HG02938 (cell line): ENCODE data around the gene SFXN5.

Experiments used
- ATAC-seq: cut with Tn5 transposase; IDR thresholded peaks from one replicate; pipeline ENCODE4 v1.9.1; 2021; ENCODE audit warnings: mild to moderate bottlenecking, moderate library complexity; ENCODE audit not compliant: unreplicated experiment

SFXN5 gene

DNA sequence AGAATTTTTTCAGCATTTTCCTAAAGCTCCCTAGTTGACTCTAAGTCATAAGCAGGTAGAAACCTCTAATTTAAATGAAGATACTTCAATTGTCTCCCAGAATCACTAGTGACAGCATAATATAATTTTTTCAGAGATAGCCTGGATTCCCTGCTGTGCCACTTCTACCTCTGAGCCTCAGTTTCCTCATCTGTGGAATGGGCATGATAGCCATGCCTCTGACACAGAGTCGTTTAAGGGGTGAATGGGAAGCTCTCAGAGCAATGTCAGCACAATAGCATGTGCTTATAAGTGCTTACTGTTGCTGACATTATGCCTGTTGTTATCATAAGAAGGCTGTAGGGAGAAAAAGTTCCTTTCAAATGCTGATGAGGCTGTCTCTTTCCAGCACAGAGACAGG, 48.0 kb downstream of the SFXN5 start:
- ATAC-seq, result no peak

DNA sequence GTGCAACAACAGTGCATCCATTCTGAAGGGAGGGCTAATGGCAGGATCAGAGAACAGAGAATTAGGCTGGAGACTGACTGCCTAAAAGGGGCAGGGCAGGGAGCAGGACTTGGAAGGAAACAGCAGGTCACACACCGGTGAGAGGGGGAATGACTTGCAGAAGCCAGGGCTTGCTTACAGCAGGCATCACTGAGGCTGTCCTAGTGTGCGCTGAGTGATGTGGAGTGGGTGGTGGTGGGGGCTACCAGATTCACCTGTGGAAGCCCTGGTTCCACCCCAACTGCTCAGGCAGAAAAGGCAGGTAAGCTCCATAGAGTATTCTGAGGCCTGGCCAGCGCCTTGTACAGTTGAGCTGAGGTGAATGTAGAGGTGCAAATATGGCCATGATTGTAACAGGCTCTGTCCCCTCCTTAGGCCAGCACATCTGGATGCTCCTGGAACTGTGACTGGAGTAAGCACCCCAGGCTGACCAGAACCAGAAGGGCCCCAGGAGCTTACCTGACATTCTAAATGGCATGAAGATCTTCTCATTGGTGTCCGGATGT, 49.4 kb downstream of the SFXN5 start:
- no peak for ATAC-seq

DNA sequence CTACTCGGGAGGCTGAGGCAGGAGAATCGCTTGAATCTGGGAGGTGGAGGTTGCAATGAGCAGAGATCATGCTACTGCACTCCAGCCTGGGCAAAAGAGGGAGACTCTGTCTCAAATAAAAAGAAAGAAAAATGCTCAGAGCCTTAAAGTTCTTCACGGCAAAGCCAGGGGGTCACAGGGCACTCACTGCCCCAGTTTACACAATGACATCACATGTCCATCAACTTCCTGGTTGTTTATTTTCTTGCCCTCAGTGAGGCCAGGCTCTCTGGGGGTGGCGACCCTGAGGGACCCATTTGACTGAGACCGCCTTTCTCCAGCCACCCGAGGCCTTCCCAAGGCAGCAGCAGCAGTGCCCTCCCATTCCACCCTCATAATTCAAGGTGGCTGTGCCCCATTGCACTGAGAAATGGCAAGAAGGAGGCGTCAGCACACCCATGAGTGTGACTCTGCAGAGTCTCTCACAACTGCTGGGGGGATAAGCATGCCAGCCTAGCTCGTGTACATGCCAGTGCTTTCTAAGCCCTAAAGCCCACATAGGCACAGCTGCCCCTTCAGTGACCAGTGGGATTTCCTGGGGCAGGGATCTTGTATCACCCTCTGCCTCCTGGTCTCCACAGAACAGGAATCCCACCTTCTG, 50.0 kb downstream of the SFXN5 start:
- no peak for ATAC-seq

DNA sequence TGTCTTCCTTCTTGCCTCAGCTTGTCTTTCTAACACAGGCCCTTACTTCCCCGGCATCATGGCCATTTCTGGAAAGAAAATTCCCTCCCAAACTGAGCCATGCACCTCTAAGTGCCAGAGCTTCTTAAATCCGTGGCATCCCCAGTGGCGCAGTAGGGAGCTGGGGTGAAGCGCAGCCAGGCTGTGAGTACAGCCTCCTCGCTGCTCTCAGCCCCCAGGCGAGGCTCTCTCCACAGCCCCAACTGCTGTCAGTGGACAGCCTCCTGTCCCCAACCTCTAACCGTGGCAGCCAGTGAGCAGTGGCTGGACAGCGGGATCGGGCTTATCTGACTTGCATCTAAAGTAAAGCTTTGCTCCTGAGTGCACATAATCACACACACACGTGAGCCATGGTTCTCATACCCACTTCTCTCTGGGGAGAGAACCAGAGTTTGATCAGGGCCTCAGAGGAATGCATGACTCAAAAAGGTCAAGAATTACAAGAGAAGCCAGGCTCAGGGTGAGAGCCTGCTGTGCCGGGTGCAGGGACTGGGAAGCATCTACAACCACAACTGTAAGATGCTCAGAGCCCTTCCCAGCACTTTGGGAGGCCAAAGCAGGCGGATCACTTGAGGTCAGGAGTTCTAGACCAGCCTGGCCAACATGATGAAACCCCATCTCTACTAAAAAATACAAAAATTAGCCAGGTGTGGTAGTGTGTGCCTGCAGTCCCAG, 50.7 kb downstream of the SFXN5 start:
- no peak for ATAC-seq

DNA sequence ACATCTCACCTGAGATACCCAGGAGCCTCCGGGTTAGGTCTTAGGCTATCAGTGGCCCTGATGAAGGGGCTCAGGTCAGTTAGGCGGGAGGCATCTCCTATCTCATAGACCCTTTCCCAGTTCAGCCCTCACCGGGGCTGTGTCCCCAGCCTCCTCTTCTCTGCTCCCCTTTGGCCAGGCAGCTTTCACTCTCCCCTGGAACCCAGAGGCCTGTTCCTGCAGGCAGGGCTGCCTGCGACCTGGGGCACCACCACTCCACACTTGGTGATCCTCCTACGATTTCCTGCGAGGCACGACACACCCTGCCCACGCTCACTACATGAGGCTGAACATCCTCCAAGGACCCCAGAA, 51.2 kb downstream of the SFXN5 start:
- no peak for ATAC-seq

DNA sequence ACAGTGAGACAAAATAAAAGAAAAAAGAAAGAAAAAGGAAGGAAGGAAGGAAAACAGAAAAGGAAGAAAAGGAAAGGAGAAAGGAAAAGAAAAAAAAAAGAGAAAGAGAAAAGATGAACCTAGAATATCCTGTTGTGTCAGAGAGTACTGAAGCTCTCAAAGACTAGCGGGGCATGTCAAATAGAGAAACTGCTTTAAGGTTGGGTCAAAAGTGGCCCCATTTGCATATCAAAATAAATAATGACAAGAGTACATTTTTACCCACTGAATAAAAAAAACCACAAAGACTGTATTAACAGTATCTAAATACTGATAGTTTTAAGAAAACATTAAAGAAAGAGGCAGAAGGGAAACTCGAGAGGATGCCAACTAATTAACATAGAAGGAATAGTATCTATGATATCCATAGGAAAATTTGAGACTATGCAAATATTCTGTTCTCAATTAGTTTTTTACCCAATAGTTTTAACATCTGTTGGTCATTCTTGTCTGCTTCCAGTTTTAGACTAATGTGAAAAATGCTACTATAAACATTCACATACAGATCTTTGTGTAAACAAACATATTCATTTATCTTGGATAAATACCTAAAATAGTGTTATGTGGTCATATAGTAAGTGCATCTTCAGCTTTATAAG, 53.2 kb downstream of the SFXN5 start:
- no peak for ATAC-seq

DNA sequence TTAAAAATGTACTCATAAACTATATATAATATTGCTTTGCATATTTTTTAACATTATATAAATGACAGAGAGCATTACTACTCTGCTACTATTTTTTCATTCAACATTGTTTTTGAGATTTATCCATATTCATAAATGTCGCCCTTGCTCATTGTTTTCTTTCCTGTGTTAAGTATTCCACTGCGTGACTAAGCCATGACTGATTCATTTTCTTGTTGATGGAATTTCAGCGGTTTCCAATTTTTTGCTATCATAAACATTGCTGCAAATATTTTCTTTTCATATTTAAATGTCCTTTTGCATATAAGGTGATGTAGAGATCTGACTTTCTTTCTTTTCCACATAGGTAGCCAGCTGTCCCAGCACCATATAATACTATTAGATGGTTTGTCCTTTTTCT, 57.6 kb downstream of the SFXN5 start:
- ATAC-seq, result no peak

DNA sequence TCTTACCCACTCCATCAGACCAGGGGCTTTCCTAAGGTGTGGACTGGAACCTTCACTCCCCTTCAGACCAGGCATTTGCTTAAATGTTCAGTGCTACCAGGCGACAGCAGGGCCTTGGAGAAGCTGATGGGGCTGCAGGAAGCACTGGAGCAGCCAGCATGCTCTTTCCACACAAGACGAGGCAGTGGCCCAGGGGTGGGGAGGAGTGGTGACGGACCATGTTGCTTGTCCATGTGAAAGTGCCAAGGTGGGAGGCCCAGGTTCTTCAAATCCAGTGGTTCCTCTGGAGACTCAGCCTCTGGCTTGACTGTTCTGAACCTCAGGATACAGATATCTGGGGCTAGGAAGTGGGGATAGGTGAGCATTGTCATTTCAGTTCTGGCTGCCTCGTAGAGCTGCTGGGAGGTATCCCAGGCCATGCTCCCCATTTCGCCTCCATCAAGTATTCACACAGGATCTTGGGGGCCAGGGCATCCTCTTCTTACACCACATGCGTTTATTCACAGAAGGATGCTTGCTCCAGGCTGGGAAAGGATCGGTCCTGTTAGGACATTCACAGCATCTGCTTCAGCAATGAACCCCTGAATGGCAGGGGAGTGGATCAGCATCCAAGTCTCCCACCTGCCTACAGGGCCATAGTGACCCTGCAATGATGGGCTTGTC, 62.2 kb downstream of the SFXN5 start:
- no peak for ATAC-seq

DNA sequence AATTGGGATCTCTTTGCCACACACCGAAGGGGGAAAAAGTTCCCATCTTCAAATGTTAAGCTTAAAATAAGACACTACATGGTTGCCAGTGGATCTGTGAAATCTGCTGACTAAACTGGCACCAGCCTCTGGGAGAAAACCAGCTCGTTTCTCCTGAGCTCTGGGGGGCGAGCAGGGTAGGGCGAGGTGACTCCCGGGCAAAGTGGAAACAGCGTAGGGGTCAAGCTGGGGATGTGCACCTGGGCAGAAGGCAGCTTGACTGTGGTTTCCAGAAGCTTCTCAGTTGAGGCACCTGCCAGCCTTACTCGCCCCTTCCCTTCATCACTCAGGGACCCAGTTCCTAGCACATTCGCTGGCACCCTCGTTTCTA, 62.8 kb downstream of the SFXN5 start:
- no peak for ATAC-seq

DNA sequence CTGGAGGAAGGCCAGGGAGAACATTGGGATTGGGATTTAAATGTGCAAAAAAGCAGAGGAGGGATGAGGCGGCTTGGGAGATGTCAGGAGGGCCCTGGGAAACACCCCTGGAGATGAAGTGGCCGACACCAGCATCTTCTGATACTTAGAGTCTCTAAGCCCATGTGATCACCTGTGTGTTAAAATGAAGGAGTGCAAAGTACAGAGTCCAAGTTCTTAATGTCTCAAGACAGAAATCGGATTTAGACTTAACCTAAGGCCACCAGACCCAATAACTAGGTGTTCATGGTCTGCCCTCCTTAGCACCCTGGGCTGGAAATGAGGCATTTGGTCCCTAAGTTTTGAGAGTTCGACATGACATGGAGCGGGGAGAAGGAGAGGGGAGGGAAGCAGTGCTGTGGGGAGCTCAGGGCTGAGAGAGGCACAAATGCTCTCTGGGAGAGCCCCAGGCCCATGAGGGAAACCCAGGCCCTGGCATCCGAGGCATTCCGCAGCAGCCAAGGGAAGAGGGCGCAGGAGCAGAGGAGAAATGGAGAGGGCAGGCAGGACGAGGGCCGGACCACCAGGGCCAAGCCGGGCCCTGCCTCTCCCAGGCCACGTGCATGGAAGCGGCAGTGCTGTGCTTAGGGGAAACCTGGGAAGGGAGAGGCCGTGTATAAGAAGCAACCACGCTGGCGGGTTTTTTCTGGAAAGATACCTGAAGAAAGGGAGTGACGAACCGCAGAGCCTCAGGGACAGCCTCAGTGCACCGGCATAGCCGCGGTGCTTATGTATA, 63.3 kb downstream of the SFXN5 start:
- ATAC-seq, result no peak

DNA sequence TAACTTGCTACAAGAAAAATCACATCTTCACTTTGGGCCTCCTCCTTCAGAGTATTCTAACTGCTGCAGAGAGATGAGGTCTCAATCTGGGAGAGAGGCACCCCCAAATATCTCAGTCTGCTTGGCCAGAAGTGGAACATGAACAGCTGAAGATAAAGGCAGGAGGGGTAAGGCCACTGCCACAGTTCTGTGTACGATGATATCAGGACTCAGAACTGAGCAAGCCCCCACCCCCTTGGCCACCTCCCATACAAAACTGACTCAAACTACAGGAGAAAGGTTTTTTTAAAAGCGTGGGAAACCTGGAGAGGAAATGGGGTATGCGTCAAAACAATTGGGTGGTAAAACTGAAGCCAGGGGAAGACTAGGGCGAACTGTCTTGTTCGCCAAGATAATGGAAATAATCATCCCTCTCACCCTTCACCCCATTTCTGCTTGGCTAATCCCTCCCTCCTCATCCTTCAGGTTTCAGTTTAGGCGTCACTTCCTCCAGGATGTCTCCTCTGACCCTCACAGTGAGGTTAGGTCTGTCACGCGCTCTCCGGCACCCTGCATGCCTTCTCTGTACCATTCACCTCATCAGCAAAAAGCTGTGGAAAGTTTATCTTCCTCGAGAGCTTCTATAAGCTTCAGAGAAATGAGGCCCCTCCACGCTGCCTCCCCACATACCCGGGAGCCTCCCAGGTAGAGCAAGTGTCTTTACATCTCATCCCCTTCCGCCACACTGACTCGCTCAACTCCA, 64.4 kb downstream of the SFXN5 start:
- no peak for ATAC-seq

DNA sequence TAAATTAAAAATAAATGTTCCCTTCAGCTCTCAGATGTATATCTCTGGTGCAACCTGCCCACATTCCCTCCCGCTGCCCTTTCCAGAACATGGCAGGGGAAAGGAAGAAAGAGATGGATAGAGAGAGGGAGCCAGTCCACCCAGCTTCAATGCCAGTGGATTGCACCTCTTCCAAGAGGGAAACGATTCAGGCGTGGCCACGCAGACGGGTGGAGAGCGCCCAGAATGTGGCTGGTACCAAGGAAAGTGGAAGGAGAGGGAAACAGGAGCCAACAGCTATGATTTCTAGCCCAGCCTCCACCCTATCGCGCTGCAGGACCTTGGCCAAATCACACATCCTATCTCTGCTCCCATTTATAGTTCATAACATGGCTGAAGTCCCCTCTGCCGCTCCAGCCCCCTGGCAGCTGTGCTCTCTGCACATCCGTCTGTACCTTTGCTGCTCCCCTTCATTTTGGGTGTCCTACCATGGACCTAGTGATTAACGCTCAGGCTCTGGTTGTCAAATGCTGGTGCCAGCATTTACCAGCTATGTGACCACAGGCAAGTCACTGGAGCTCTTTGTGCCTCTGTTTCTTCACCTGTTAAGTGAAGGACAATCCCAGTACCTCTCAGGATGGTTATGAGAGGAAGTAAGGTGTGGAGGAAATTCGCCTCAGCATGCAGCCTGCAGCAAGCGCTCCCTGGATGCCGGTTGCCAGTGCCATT, 66.5 kb downstream of the SFXN5 start:
- ATAC-seq, result no peak

DNA sequence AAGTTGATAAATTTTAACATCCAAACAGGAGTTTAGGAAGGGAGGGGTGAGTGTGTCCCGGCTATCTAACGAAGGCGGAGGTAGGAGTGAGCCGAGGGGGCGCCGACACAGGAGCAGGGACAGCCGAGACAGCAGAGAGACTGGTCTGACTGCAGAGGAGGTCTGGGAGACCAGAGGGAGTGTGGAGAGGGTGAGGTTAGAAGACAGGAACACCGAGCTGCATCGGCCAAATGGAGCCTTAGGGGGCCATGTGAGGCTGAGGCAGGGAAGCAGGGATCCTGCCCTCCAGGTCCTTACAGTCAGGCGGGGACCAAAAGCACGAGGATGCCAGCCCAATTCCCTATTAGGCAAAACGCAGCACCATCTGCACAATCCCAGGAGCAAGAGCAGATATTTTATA, 67.0 kb downstream of the SFXN5 start:
- ATAC-seq, result no peak

DNA sequence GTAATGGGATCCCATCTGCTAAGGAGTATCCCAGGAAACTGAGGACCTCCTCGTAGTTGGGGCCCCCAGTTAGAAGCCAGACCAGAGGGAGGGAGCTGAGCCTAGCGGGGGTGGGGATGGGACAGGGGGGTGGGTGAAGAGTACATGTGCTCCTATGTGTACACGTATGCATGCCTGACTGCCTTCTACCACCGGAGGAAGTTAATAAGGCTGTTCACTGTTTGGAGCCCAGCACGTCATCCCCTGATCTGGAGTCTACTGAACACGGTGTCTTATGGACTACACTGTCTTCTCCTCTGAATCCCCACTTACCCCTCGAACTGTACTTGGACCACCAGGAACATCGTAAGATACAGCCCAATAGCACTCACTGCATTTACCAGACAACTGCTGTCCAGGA, 68.5 kb downstream of the SFXN5 start:
- ATAC-seq, result no peak

DNA sequence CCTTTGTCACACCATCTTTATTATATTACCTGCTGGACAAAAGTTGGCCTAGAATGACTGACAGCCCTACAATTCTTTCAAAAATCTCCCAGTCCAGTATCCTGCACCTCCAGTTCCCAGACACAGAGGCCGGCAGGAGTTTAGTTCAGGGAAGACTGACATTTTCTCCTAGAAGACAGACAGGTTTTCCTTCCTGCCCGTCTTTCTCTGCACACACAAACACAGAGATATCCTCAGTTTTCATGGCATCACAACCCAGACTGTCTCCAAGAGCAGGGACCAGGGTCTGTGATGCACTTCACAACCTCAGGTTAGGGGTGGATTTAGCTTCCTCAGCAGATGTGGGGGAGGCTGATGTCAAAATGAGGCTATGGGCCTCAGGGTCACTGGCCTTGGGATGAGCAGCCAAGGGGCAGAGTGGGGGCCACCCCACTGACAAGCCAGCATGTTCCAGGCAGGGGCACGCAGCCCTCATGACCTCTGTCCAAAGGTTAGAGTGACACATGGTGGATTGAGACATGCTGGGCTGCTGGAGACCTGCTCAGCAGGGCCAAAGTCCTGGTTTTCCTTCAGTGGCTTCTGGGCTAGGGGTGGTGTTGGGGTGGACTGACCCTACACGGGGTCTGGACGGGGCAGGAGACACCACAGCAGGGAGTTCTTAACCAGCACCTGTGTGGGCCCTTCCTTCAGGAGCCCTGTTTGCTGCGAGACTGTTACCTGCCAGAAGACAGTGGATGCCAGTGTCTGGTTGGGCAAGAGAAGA, 70.5 kb downstream of the SFXN5 start:
- ATAC-seq, result no peak

DNA sequence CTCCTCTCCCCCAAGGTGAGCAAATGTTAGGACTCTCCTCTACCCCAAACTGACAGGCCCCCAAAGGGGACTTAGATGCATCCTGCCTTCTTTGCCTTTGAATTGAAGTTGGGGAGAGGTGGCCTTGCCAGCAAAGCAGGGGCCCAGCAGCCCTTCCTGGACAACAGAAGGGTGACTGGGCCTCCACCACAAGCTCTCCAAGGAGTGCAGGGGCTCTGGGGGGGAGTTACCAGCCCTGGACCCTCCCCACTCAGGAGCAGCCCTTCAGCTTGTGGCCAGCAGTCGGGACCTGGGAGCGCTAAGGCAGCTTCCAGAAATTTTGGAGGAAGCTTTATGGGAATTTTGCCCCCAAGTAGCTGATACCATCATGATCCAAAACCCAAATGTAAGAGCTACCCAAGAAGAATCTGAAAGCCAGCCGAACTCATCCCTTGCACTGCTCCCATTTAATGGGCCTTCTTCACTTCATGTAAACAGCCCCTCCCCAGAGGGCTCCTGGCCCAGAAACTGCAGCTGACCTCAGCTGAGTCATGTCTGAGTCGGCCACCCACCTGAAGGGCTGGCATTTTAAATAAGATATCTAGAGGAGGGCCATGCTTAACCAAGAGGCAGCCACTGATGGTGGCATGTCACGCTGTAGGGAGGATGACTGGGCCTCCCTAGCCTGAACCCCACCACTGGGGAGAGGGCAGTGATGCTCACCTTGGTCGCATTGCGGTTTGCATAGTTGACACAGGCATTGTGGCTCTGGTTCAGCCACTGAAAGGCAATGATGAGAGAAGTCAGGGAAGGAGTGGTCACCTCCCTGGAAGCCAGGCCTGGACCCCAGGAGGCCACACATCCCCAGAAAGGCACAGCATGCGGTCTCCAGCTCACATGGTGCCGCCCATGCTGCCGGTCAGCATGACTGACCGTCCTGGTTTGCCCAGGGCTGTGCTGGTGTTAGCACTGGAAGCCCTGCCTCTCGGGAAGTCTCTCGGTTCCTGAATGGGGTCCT, 71.5 kb downstream of the SFXN5 start:
- ATAC-seq, result no peak

DNA sequence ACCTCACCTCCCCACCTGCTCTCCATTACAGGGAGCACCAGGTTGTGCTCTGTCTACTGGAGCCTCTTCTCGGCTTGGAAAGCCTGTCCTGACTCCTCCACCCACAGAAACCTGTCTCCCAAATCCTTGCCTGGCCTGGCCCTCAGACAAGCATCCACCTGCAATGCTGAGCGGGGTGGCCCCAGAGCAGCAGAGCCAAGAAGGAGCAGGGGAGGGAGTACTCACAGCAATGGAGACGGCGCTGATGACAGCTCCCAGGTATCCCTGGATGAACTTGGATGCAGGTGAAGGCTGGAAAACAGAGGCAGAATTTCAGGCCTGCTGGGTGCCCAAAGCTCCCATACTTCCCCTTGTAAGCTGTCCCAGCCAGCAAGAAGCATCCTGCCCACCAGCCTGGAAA, 72.8 kb downstream of the SFXN5 start:
- ATAC-seq, result no peak

DNA sequence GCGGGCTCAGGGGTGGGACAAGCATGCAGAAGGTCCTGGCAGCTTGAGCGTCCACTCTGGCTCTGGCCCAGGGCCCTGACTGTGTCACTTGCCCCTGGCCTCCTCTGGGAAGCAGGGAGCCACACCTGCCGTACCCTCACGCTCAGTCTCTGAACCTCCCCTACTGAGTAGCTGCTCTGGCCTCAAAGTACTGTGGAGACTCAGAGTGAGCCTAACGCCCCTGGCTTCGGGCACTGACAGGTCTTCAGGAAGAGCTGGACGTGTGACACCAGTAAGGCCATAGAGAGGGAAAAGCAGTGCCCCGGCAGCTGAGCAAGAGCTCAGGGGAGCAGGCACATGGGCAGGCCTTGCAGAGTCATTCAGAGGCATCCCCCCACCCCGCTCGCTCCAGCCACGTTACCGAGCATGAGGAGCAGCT, 73.3 kb downstream of the SFXN5 start:
- ATAC-seq, result no peak
